ENCODE data around the gene CCL26. TPM values are rescaled to one million over a fixed set of nuclear protein-coding genes. Genes with fewer than 3 reads are reported as not detected.
"Not testable (repeated sequence)": the region's sequence is repeated elsewhere in the genome, so short reads cannot be mapped to it uniquely, and the experiment has no call there.

The CCL26 gene
- total RNA-seq, 1 donor from 2014 or later = not detected

DNA sequence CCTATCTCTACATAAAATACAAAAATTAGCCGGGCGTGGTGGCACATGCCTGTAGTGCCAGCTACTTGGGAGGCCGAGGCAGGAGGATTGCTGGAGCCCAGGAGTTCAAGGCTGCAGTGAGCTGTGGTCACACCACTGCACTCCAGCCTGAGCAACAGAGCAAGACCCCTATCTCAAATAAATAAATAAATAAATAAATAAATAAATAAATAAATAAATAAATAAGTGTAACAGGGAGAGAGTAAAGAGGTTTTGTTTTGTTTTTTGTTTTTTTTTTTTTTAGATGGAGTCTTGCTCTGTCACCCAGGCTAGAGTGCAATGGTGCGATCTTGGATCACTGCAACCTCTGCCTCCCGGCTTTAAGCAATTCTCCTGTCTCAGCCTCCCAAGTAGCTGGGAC, 20.6 kb upstream of the CCL26 start:
- not testable (repeated sequence) for DNase-seq (ENCODE audit: low spot score)

- DNase-seq (ENCODE audit: low spot score) = peak; percentile 21
These were observed 17.4 kb upstream of the CCL26 start for GRCh38 chr7:75789361-75789924.

GRCh38 chr7:75788154-75788847, 16.3 kb upstream of the CCL26 start:
- not testable (repeated sequence) for DNase-seq (ENCODE audit: low spot score)

GRCh38 chr7:75783058-75783457, 11.0 kb upstream of the CCL26 start:
- DNase-seq (ENCODE audit: low spot score) = not testable (repeated sequence)

DNA sequence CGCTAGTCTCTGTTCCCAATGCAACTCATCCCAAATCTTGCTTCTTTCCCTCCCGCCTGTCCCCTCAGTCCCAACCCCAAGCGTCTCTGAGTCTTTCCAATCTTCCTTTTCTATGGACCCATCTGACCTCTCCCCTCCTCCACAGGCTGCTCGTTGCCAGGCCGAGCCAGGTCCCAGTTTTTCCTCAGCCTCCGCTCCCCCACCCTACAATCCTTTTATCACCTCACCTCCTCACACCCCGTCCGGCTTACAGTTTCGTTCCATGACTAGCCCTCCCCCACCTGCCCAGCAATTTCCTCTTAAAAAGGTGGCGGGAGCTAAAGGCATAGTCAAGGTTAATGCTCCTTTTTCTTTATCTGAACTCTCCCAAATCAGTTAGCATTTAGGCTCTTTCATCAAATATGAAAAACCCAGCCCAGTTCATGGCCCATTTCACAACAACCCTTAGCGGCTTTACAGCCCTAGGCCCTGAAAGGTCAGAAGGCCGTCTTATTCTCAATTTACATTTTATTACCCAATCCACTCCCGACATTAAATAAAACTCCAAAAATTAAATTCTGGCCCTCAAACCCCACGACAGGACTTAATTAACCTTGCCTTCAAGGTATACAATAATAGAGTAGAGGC, 8.7 kb upstream of the CCL26 start:
- not testable (repeated sequence) for DNase-seq (ENCODE audit: low spot score)

GRCh38 chr7:75779516-75779915, 7.5 kb upstream of the CCL26 start:
- not testable (repeated sequence) for DNase-seq (ENCODE audit: low spot score)

DNA sequence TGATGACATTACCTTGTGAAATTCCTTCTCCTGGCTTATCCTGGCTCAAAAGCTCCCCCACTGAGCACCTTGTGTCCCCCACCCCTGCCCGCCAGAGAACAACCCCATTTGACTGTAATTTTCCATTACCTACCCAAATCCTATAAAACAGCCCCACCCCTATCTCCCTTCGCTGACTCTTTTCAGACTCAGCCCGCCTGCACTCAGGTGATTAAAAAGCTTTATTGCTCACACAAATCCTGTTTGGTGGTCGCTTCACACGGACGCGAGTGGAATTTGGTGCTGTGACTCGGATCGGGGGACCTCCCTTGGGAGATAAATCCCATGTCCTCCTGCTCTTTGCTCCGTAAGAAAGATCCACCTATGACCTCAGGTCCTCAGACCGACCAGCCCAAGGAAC, 7.0 kb upstream of the CCL26 start:
- not testable (repeated sequence) for DNase-seq (ENCODE audit: low spot score)

- DNase-seq (ENCODE audit: low spot score) = peak; percentile 13
These were observed 4.4 kb upstream of the CCL26 start for GRCh38 chr7:75776295-75776971.

DNA sequence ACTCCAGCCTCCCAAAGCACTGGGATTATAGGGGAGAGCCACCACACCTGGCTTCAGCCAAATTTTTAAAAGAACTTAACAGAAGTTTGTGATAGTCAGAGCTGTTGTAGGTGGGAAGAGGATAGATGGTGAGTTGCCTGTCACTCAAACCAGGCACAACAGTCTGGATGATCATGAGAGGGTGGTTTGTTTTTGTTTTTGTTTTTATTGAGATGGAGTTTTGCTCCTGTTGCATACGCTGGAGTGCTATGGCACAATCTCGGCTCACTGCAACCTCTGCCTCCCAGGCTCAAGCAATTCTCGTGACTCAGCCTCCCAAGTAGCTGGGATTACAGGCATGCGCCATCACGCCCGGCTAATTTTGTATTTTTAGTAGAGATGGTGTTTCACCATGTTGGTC, 1.9 kb upstream of the CCL26 start:
- DNase-seq (ENCODE audit: low spot score) = not testable (repeated sequence)

DNA sequence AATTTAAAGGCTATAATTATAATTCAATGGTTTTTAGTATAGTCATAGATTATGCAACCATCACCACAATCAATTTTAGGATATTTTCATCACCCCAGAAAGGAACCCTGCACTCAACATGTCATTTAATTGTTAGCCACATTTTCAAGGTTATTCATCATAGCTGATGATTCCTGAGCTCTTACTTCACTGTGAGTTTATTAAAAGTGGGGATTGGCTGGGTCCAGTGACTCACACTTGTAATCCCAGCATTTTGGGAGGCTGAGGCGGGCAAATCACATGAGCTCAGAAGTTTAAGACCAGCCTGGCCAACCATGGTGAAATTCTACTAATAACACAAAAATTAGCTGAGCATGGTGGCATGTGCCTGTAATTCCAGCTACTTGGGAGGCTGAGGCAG, 787 bp downstream of the CCL26 start:
- no peak for DNase-seq (ENCODE audit: low spot score)

- peak; percentile 88 for DNase-seq (ENCODE audit: low spot score)
These were observed 9.6 kb downstream of the CCL26 start for GRCh38 chr7:75762350-75762917.

DNA sequence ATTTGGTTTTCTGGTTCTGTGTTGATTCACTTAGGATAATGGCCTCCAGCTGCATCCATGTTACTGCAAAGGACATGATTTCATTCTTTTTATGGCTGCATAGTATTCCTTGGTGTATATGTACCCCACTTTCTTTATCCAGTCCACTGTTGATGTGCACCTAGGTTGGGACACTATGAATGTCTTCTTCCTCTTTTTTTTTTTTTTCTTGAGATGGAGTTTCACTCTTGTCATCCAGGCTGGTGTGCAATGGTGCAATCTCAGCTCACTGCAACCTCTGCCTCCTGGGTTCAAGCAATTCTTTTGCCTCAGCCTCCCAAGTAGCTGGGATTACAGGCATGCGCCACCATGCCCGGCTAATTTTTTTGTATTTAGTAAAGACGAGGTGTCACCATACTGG, 10.2 kb downstream of the CCL26 start:
- not testable (repeated sequence) for DNase-seq (ENCODE audit: low spot score)

DNA sequence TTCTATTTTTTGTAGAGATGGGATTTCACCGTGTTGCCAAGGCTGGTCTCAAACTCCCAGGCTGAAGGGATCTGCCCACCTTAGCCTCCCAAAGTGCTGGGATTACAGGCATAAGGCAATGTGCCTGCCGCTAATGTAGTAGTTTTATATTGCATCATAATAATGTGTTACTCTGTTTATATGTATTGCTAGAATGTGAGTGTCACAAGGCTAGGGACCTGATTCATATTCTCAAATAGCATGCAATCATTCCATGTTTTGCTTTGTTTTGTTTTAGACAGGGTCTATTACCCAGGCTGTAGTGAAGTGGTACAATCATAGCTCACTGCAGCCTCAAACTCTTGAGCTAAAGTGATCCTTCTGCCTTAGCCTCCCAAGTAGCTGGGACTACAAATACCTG, 13.5 kb downstream of the CCL26 start:
- no peak for DNase-seq (ENCODE audit: low spot score)

- DNase-seq (ENCODE audit: low spot score) = no peak
These were observed 14.2 kb downstream of the CCL26 start for GRCh38 chr7:75757860-75758259.

DNA sequence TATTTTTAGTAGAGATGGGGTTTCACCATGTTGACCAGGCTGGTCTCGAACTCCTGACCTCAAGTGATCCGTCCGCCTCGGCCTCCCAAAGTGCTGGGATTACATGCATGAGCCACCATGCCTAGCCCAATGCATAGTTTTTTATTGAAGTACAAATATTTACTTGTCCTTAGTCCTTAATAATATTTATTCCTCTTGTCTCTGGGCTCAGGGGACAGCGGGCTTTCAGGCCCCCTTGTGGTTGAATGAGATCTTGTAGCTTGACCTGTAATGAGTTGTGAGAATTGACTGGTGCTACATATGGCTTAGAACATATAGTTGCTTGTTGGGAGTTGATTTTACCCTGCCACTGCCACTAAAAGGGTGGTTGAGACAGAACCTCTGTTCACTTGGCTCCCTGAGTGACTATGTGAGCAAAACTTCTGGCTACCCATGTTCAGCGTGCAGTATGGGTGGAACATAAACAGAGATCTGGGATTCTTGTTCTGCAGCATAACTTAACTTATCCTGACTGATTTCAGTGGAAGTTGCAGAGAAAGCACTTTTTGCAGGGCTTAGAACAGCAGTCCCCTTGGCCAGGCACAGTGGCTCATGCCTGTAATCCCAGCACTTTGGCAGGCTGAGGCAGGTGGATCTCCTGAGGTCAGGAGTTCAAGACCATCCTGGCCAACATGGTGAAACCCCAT, 14.9 kb downstream of the CCL26 start:
- DNase-seq (ENCODE audit: low spot score) = no peak

GRCh38 chr7:75756206-75756990, 15.6 kb downstream of the CCL26 start:
- no peak for DNase-seq (ENCODE audit: low spot score)

- peak; percentile 86 for DNase-seq (ENCODE audit: low spot score)
These were observed 28.6 kb downstream of the CCL26 start for GRCh38 chr7:75743455-75743859.

DNA sequence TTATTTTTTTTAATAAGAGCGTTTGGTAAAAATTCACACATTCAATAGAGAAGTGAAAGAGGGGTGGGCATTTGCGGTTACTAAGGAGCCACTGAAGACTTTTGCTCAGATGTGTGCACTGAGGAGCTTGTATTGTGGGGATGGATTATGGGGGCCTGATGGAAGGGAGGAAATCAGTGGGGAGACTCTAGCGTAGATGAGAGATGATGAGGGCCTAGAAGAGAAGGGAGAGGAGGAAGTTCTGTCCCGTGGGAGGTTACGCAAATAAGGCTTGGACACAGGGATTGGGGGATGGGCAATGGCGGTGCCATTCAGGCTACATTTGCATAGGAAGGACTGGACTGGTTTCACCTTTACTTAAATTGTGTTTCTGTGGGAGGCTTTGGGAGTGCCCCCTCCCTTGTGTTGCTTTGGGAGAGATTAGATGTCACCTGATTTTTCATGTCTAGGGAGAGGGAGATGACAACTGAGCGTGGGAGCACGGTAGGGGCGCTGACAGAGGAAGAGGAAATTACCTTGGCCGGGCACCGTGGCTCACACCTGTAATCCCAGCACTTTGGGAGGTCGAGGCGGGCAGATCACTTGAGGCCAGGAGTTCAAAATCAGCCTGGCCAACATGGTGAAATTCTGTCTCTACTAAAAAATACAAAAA, 31.0 kb downstream of the CCL26 start:
- no peak for DNase-seq (ENCODE audit: low spot score)

- DNase-seq (ENCODE audit: low spot score) = no peak
These were observed 32.0 kb downstream of the CCL26 start for GRCh38 chr7:75739796-75740672.

All from umbilical cord (tissue), 2 donors.